CD14-positive monocyte (primary cell): ENCODE measurements around the gene AGR3. TPM values are rescaled to one million over a fixed set of nuclear protein-coding genes. Genes with fewer than 3 reads are reported as not detected.

Experiments used
- DNase-seq, 3 donors: peaks; one replicate each; pipeline ENCODE4 v3.0.0-alpha.2; 2011 to 2022
- H2AFZ ChIP-seq: 2 replicates; pipeline ENCODE4 v1.6.0; 2012; ENCODE audit warnings: mild to moderate bottlenecking, low read depth, low read length, inconsistent platforms; ENCODE audit not compliant: insufficient read depth, poor library complexity, severe bottlenecking
- H3K27ac ChIP-seq, 2 donors: 1 replicate in 1 of 2; 2 replicates in 1 of 2; pipeline ENCODE4 v1.5.1; 2012 to 2013; ENCODE audit warnings: low read length in 2 of 2, control low read depth in 1 of 2, inconsistent platforms in 1 of 2, low read depth in 1 of 2, mild to moderate bottlenecking in 1 of 2
- H3K27me3 ChIP-seq, 2 donors: one replicate each; pipeline versions ENCODE4 v1.6.0 to v1.6.1; 2011 to 2013; ENCODE audit warnings: low read length in 2 of 2; ENCODE audit not compliant: control insufficient read depth in 2 of 2, insufficient read depth in 2 of 2
- H3K36me3 ChIP-seq, 2 donors: replicated peaks in 1 of 2; 1 replicate in 1 of 2; 2 replicates in 1 of 2; pipeline versions ENCODE4 v1.5.1 to v1.6.1; 2012 to 2013; ENCODE audit warnings: low read length in 2 of 2, control low read depth in 1 of 2, inconsistent platforms in 1 of 2, mild to moderate bottlenecking in 1 of 2; ENCODE audit not compliant: insufficient read depth in 2 of 2, control insufficient read depth in 1 of 2
- H3K4me1 ChIP-seq, 2 donors: 1 replicate in 1 of 2; 2 replicates in 1 of 2; pipeline versions ENCODE4 v1.5.1 to v1.6.1; 2012 to 2013; ENCODE audit warnings: low read length in 2 of 2, control low read depth in 1 of 2, inconsistent platforms in 1 of 2, mild to moderate bottlenecking in 1 of 2, moderate library complexity in 1 of 2; ENCODE audit not compliant: insufficient read depth in 2 of 2, control insufficient read depth in 1 of 2
- H3K4me2 ChIP-seq: replicated peaks from 2 replicates; pipeline ENCODE3; 2012; ENCODE audit warnings: low read length, moderate library complexity, mild to moderate bottlenecking; ENCODE audit not compliant: poor library complexity, severe bottlenecking; ENCODE audit errors: extremely low read depth
- H3K4me3 ChIP-seq, 3 experiments: fragments of 200-600 bp in 1 of 3; sonication (generic) in 1 of 3; replicated peaks in 1 of 3; 1 replicate in 2 of 3; 2 replicates in 1 of 3; pipeline ENCODE4 v1.5.1; 2011 to 2013; ENCODE audit warnings: low read length in 3 of 3, mild to moderate bottlenecking in 3 of 3, control low read depth in 2 of 3, low read depth in 2 of 3, inconsistent platforms in 1 of 3, moderate library complexity in 1 of 3
- H3K79me2 ChIP-seq: 2 replicates; pipeline ENCODE4 v1.6.0; 2012; ENCODE audit warnings: mild to moderate bottlenecking, control low read depth, inconsistent platforms, low read length, moderate library complexity; ENCODE audit not compliant: insufficient read depth
- H3K9ac ChIP-seq: 2 replicates; pipeline ENCODE4 v1.6.0; 2017; ENCODE audit warnings: low read length, mild to moderate bottlenecking; ENCODE audit not compliant: insufficient read depth, poor library complexity, severe bottlenecking
- H3K9me3 ChIP-seq, 2 donors: replicated peaks in 1 of 2; 1 replicate in 1 of 2; 2 replicates in 1 of 2; pipeline versions ENCODE4 v1.5.1 to v1.6.1; 2012 to 2013; ENCODE audit warnings: low read length in 2 of 2, control low read depth in 1 of 2; ENCODE audit not compliant: control insufficient read depth in 1 of 2, insufficient read depth in 1 of 2
- H4K20me1 ChIP-seq: 2 replicates; pipeline ENCODE4 v1.6.0; 2012; ENCODE audit warnings: mild to moderate bottlenecking, low read length, control low read depth, moderate library complexity; ENCODE audit not compliant: insufficient read depth
- H3K27ac Mint-ChIP-seq, 7 donors: one replicate each; pipeline ENCODE4 v1.8.0; 2020; ENCODE audit warnings: mild to moderate bottlenecking in 7 of 7, mixed read lengths in 7 of 7, moderate library complexity in 6 of 7, inconsistent platforms in 2 of 7
- H3K27me3 Mint-ChIP-seq, 3 donors: one replicate each; pipeline ENCODE4 v1.8.0; 2021 to 2022; ENCODE audit warnings: low read depth in 3 of 3, mild to moderate bottlenecking in 3 of 3, mixed read lengths in 3 of 3, moderate library complexity in 3 of 3, inconsistent platforms in 1 of 3
- H3K36me3 Mint-ChIP-seq, 2 donors: one replicate each; pipeline ENCODE4 v1.8.0; 2020; ENCODE audit warnings: mixed read lengths in 2 of 2, inconsistent platforms in 1 of 2, mild to moderate bottlenecking in 1 of 2
- H3K4me1 Mint-ChIP-seq: one replicate; pipeline ENCODE4 v1.8.0; 2020; ENCODE audit warnings: mild to moderate bottlenecking, mixed read lengths
- H3K4me3 Mint-ChIP-seq, 2 donors: one replicate each; pipeline ENCODE4 v1.8.0; 2020; ENCODE audit warnings: mild to moderate bottlenecking in 2 of 2, mixed read lengths in 2 of 2, moderate library complexity in 1 of 2
- H3K9me3 Mint-ChIP-seq, 7 donors: one replicate each; pipeline ENCODE4 v1.8.0; 2020 to 2022; ENCODE audit warnings: mixed read lengths in 7 of 7, mild to moderate bottlenecking in 6 of 7, moderate library complexity in 6 of 7, inconsistent platforms in 2 of 7
- CTCF ChIP-seq: fragments of 200-600 bp; IDR thresholded peaks from one replicate; pipeline ENCODE4 v1.8.0; 2022; ENCODE audit warnings: antibody characterized with exemption, mild to moderate bottlenecking
- WGBS: methylation state at CpG from one replicate; pipeline ENCODE4 v1.1.5; 2013; ENCODE audit warnings: missing lambda C conversion rate; ENCODE audit not compliant: insufficient coverage; 5-methylcytosine and 5-hydroxymethylcytosine counted together
- intact Hi-C, 2 donors: fragments of 100-400 bp; cut with micrococcal nuclease; formaldehyde crosslinking; loops; one replicate each; pipeline versions ENCODE4 v1.15.0 to v1.15.1; 2023
- polyA plus RNA-seq, 3 donors: library from polyadenylated mRNA; depleted of rRNA in 1 of 3; unstranded in 2 of 3; stranded (reverse) in 1 of 3; fragments of 300-500 nt in 2 of 3; fragments of >200 nt in 1 of 3; fragmentation: Illumina TruSeq in 2 of 3; gene quantifications; 1 replicate in 2 of 3; 2 replicates in 1 of 3; pipeline ENCODE4 v1.2.3, GENCODE V29; 2012 to 2021

AGR3 gene
- polyA plus RNA-seq, 3 donors: not detected

- Histone ChIP-seq H3K36me3 (no peaks in the 10 kb centered on the region), H3K4me3 (no peak overlapping the region), H3K27ac (no peak overlapping the region), H3K9me3 (no peaks in the 10 kb centered on the region), H3K79me2 (no peaks in the 10 kb centered on the region), H4K20me1 (no peaks in the 10 kb centered on the region), H2AFZ (no peak overlapping the region), H3K9ac (no peak overlapping the region), H3K27me3 (no peaks in the 10 kb centered on the region), H3K4me2 (no peak overlapping the region), H3K4me1 (no peaks in the 10 kb centered on the region)
- Mint-ChIP-seq H3K4me3 (no peak overlapping the region), H3K27me3 (peaks cover 0 to 1% (median 0%) of the 10 kb centered on the region in 3 donors), H3K4me1 (no peaks in the 10 kb centered on the region), H3K36me3 (no peaks in the 10 kb centered on the region), H3K9me3 (peaks cover 0 to 4% (median 0%) of the 10 kb centered on the region in 7 donors), H3K27ac (no peak overlapping the region)
- no peak for TF ChIP-seq CTCF
- intact Hi-C loops: no loop called here
- WGBS: 84% methylated on average over 4 of the region's 5 CpGs
- no peak for DNase-seq
These were observed 45.3 kb downstream of the AGR3 start for GRCh38 chr7:16836481-16836880.

GRCh38 chr7:16833373-16833772, 48.4 kb downstream of the AGR3 start:
- TF ChIP-seq CTCF: no peak
- no peaks in the 10 kb centered on the region for H3K36me3 Mint-ChIP-seq
- H3K9me3 Mint-ChIP-seq: peaks cover 2 to 7% (median 4%) of the 10 kb centered on the region in 7 donors
- H3K27me3 Mint-ChIP-seq: peaks cover 0 to 1% (median 0%) of the 10 kb centered on the region in 3 donors
- H3K36me3 ChIP-seq: no peaks in the 10 kb centered on the region
- H3K4me1 Mint-ChIP-seq: no peaks in the 10 kb centered on the region
- no peak overlapping the region for H3K9ac ChIP-seq
- H3K4me1 ChIP-seq: no peaks in the 10 kb centered on the region
- no peak overlapping the region for H3K4me2 ChIP-seq
- intact Hi-C loops: no loop called here
- no peak for DNase-seq
- H3K79me2 ChIP-seq: no peaks in the 10 kb centered on the region
- no peak overlapping the region for H3K27ac ChIP-seq
- H4K20me1 ChIP-seq: no peaks in the 10 kb centered on the region
- H3K9me3 ChIP-seq: no peaks in the 10 kb centered on the region
- no peak overlapping the region for H3K4me3 Mint-ChIP-seq
- H3K27ac Mint-ChIP-seq: no peak overlapping the region
- H2AFZ ChIP-seq: no peak overlapping the region
- no peaks in the 10 kb centered on the region for H3K27me3 ChIP-seq
- no CpG with 5 or more reads among the region's 1 CpG for WGBS
- H3K4me3 ChIP-seq: no peak overlapping the region
